ENCODE results near the gene IFT43. TPM values are rescaled to one million over a fixed set of nuclear protein-coding genes. Genes with fewer than 3 reads are reported as not detected.

The IFT43 gene
- total and polyA plus RNA-seq, 10 of the 15 experiments (the other 5 are each of a cell fraction or from before 2014, with no cell fraction given) = 8.2 to 24.8 (median 14.0) TPM

GRCh38 chr14:75972801-75973421 is 12.7 kb upstream of the IFT43 start:
- H3K36me3 ChIP-seq (ENCODE audit: control insufficient read depth in 2 of 2, insufficient read depth in 2 of 2, low read length in 1 of 2) = no peaks in the 10 kb centered on the region
- intact Hi-C loops (cut with micrococcal nuclease; ENCODE audit: unreplicated experiment) = loop anchor here (10.0 kb wide), 1 partner anchor 798 kb away; the partner anchor contains the start of gene TMED10
- 47% methylated on average over 7 of the region's 7 CpGs for WGBS (ENCODE audit: insufficient coverage, insufficient replicate concordance, low lambda C conversion rate, missing lambda C conversion rate)
- no peak for FAIRE-seq
- H3K4me2 ChIP-seq (ENCODE audit: control insufficient read depth, insufficient read depth) = no peak overlapping the region
- in situ Hi-C loops (cut with MboI) = no loop called here
- H3K9me3 ChIP-seq (replicated peaks; ENCODE audit: control insufficient read depth, insufficient read depth, low read length) = no peaks in the 10 kb centered on the region
- ChIA-PET POLR2A (no interaction called here), SMC1A (ENCODE audit: uncharacterized antibody, unreplicated experiment) (interaction anchor here (1.0 to 1.8 kb wide), 2 partner anchors 66 to 264 kb away, joined by 3 to 7 read pairs; no protein-coding TSS in a partner anchor), CTCF (interaction anchor here (0.8 to 15.4 kb wide), 7 partner anchors 9 to 395 kb away, joined by 3 to 390 read pairs (median 7); partner anchors contain the start of gene TGFB3), RAD21 (ENCODE audit: unreplicated experiment) (interaction anchor here (1.0 to 1.6 kb wide), 3 partner anchors 9 to 264 kb away, joined by 3 to 8 read pairs (median 5); partner anchors contain the start of gene TGFB3)
- no peak for DNase-seq (ENCODE audit: low read depth, low spot score)
- no peaks in the 10 kb centered on the region for H3K27me3 ChIP-seq (replicated peaks in 1 of 2; ENCODE audit: control insufficient read depth in 2 of 2, insufficient read depth in 2 of 2, low read length in 1 of 2)
- ATAC-seq = no peak
- H3K27ac ChIP-seq (ENCODE audit: control insufficient read depth, insufficient read depth) = no peak overlapping the region
- no peaks in the 10 kb centered on the region for H4K20me1 ChIP-seq (ENCODE audit: control insufficient read depth, insufficient read depth)
- BruUV-seq (replicated peaks) = no TSS peak
- peaks cover 10% of the 10 kb centered on the region for H3K4me1 ChIP-seq (ENCODE audit: control insufficient read depth, insufficient read depth, low read length)
- H3K79me2 ChIP-seq (ENCODE audit: control insufficient read depth, insufficient read depth, low read length) = no peaks in the 10 kb centered on the region
- H2AFZ ChIP-seq (ENCODE audit: control insufficient read depth, low read depth, low read length) = no peak overlapping the region
- H3K9ac ChIP-seq (ENCODE audit: control insufficient read depth, insufficient read depth, low read length) = no peak overlapping the region
- no peak overlapping the region for H3K4me3 ChIP-seq
- no peak for TF ChIP-seq CHD1 (IDR thresholded peaks at IDR 0.05; ENCODE audit: low read depth, low read length)
- TF ChIP-seq, protein P1, sequence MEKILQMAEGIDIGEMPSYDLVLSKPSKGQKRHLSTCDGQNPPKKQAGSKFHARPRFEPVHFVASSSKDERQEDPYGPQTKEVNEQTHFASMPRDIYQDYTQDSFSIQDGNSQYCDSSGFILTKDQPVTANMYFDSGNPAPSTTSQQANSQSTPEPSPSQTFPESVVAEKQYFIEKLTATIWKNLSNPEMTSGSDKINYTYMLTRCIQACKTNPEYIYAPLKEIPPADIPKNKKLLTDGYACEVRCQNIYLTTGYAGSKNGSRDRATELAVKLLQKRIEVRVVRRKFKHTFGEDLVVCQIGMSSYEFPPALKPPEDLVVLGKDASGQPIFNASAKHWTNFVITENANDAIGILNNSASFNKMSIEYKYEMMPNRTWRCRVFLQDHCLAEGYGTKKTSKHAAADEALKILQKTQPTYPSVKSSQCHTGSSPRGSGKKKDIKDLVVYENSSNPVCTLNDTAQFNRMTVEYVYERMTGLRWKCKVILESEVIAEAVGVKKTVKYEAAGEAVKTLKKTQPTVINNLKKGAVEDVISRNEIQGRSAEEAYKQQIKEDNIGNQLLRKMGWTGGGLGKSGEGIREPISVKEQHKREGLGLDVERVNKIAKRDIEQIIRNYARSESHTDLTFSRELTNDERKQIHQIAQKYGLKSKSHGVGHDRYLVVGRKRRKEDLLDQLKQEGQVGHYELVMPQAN (conservative IDR thresholded peaks at IDR 0.05) = no peak
- TF ChIP-seq E2F4 (IDR thresholded peaks at IDR 0.05; ENCODE audit: low read depth, low read length) = no peak
- no peak for TF ChIP-seq ETV6 (conservative IDR thresholded peaks at IDR 0.05 in 1 of 2, IDR thresholded peaks at IDR 0.05 in 1 of 2; ENCODE audit: borderline replicate concordance in 1 of 2, low read depth in 1 of 2)
- TF ChIP-seq CHD2 (IDR thresholded peaks at IDR 0.05; ENCODE audit: borderline replicate concordance, low read depth, low read length) = no peak
- TF ChIP-seq RELB (IDR thresholded peaks at IDR 0.05; ENCODE audit: low read depth) = no peak
- no peak for TF ChIP-seq YY1 (IDR thresholded peaks at IDR 0.05; ENCODE audit: low read depth, low read length)
- TF ChIP-seq SMC3 (IDR thresholded peaks at IDR 0.05; ENCODE audit: borderline replicate concordance, low read length) = no peak
- TF ChIP-seq SPI1 (IDR thresholded peaks at IDR 0.05; ENCODE audit: borderline replicate concordance, insufficient read depth, low read depth, low read length) = no peak
- TF ChIP-seq ZNF274 (IDR thresholded peaks at IDR 0.05; ENCODE audit: insufficient read depth, insufficient read length) = no peak
- no peak for TF ChIP-seq IRF4 (IDR thresholded peaks at IDR 0.05; ENCODE audit: low read depth, low read length)
- TF ChIP-seq, protein P2, sequence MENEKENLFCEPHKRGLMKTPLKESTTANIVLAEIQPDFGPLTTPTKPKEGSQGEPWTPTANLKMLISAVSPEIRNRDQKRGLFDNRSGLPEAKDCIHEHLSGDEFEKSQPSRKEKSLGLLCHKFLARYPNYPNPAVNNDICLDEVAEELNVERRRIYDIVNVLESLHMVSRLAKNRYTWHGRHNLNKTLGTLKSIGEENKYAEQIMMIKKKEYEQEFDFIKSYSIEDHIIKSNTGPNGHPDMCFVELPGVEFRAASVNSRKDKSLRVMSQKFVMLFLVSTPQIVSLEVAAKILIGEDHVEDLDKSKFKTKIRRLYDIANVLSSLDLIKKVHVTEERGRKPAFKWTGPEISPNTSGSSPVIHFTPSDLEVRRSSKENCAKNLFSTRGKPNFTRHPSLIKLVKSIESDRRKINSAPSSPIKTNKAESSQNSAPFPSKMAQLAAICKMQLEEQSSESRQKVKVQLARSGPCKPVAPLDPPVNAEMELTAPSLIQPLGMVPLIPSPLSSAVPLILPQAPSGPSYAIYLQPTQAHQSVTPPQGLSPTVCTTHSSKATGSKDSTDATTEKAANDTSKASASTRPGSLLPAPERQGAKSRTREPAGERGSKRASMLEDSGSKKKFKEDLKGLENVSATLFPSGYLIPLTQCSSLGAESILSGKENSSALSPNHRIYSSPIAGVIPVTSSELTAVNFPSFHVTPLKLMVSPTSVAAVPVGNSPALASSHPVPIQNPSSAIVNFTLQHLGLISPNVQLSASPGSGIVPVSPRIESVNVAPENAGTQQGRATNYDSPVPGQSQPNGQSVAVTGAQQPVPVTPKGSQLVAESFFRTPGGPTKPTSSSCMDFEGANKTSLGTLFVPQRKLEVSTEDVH (IDR thresholded peaks at IDR 0.05; ENCODE audit: low read depth, partially characterized antibody) = no peak
- TF ChIP-seq USF2 (IDR thresholded peaks at IDR 0.05; ENCODE audit: borderline replicate concordance, low read depth, low read length) = no peak
